ENCODE data around the gene ANKS1B.

Gene ANKS1B

DNA sequence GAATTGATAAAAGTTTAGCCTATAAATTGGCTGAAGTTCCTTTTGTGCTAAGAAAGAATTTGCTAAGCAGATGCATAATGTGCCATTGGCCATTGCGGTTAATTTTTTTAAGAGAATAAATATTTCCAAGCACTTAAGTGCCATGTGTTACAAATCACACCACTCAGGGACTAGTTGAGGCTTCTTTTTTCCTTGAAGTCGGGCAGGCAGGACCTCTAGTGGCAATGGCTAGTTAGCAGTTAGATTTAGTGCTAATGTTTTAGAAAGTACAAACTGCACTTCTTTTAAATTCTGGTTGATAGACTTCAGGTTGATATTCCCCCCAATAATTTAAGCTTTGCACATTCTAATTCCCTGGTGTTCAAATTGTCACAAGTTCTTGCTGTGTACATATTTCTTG lies 1045.4 kb downstream of the ANKS1B start:
- DNase-seq, result peak in 1 of 2 experiments; percentile 4
- no peak for TF ChIP-seq GATA1 (IDR thresholded peaks at IDR 0.05; ENCODE audit: low read depth, low read length)
- no peak for TF ChIP-seq POLR2A (IDR thresholded peaks at IDR 0.05; ENCODE audit: low read length)

DNA sequence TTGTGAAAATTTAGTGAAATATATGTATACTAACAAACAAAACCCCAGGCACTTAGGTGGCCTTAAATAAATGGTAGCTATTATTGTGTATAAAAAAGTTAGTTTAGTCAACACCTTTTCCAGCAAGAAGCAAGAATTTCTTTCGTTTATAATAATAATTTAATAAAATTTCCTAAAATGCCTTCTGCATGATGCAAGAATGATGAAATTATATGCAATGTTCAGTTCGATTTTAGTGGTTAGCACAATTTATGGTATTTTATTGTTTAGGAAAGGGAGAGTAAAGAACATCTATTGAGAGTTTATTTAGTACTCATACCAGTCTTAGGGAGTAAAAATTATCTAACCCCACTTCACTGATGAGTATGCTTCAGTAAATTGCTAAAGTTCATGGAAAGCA lies 1048.9 kb downstream of the ANKS1B start:
- TF ChIP-seq GATA1 (IDR thresholded peaks at IDR 0.05; ENCODE audit: low read depth, low read length), result no peak
- TF ChIP-seq POLR2A (IDR thresholded peaks at IDR 0.05; ENCODE audit: low read length), result no peak
- peak in 1 of 2 experiments; percentile 7 for DNase-seq

DNA sequence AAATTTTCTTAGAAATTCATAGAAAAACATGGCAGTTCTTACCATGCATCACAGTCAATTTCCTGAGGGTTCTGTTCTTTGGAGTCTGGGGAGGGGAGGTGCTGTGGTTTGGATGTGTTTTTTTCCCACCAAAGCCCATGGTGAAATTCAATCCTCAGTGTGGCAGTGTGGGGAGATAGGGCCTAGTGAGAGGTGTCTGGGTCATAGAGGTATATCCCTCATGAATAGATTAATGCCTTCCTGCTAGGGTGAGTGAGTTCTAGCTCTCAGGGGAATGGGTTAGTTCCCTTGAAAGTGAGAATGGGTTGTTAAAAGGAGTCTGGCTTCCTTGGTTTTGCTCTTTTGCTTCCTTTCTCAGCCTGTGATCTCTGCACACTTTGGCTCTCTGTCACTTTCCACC lies 1061.9 kb downstream of the ANKS1B start:
- DNase-seq, result no peak
- TF ChIP-seq POLR2A (IDR thresholded peaks at IDR 0.05; ENCODE audit: low read length) (no peak), GATA1 (IDR thresholded peaks at IDR 0.05; ENCODE audit: low read depth, low read length) (no peak)

DNA sequence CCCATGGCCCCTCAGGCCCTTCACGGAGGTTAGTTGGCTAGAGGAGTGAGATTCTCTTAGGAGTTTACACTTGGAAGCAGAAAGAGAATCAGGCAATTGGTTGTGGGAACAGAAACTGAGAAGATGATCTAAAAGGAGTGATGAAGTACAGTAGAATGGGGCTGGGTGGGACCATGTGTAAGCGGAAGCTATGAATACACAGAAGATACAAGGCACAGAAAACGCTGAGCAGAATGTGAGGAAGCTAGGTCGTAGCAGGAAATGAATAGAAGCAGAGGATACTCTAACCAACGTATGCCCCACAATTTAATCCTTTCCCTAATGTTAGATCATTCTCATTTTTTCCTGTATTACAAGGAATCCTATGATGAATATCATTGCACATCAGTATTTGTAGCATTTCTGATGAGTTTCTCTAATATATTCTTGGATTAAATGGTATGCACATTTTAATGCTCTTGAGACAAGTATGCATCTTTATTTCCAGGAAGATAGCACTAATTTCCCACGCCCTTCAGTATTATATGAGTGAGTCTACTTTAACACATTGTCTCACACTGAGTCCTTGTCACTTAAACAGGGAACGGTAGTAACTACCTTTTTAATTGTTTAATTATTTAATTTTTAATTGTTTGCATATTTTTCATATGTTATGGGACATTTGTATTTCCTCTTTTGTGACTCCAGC lies 1066.4 kb downstream of the ANKS1B start:
- no peak for DNase-seq
- TF ChIP-seq POLR2A (IDR thresholded peaks at IDR 0.05; ENCODE audit: low read length) (no peak), GATA1 (IDR thresholded peaks at IDR 0.05; ENCODE audit: low read depth, low read length) (no peak)

DNA sequence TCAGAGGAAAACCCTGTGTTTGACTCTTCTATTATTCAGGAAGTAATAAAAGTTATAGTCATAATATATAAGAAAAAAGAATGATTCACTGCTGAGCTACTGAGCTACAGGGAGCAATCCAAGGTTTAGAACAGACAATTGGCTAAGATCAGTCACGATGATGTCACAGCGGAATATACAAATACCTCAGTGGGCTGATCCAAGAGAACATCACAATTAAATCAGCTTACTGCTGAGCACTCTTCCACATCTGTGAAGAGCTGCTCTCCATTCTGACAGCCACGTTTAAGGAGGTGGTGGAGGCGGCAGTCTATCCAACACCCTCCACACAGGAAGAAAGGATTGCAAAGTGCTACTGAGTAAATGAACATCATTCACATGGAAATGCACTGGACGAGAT lies 1068.6 kb downstream of the ANKS1B start:
- no peak for DNase-seq
- TF ChIP-seq POLR2A (IDR thresholded peaks at IDR 0.05; ENCODE audit: low read length), result no peak
- TF ChIP-seq GATA1 (IDR thresholded peaks at IDR 0.05; ENCODE audit: low read depth, low read length), result no peak

DNA sequence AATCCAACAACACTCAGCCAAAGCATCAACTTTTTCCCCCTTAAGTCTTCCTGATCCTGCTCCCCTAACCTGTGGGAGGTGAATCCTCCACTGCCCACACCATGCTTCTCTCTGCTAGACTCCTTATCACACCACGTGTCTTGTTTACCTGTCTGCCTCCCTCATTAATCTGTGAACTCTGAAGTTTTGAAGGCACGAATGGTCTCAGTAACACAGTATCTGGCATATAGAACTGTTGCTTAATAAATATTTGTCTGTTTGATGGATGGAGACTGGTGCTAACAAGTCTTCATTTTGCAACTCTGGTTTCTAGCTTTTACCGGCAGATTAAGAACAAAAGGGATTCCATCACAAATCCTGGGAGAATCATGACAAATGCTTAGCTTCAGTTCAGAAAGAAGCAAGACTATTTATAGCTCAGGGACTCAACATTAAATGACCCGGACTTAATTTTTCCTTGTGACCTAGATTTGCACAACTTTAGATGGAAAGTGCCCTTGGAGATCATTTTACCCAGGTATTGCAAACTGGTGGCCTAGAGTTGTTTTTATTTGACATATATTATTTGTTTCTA lies 1072.2 kb downstream of the ANKS1B start:
- no peak for TF ChIP-seq POLR2A (IDR thresholded peaks at IDR 0.05; ENCODE audit: low read length)
- no peak for TF ChIP-seq GATA1 (IDR thresholded peaks at IDR 0.05; ENCODE audit: low read depth, low read length)
- no peak for DNase-seq

DNA sequence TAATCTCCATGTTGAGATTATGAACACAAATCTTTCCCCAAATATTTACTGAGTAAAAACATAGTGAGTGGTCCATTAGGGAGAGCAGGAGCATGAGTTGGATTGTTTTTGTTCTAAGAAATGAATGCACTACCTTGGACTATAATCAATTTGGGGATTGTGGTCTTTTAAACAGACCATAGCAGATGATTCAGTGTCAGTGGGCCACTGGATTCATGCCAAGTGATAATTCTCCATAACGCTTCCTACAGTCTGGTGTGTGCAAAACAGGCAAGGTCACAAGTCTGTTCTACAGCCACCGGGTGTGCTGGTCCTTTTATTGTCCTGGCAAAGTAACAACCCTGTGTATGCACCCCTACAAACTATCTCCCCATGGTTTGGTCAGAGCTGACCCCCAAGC lies 1073.3 kb downstream of the ANKS1B start:
- no peak for DNase-seq
- TF ChIP-seq GATA1 (IDR thresholded peaks at IDR 0.05; ENCODE audit: low read depth, low read length), result no peak
- no peak for TF ChIP-seq POLR2A (IDR thresholded peaks at IDR 0.05; ENCODE audit: low read length)

DNA sequence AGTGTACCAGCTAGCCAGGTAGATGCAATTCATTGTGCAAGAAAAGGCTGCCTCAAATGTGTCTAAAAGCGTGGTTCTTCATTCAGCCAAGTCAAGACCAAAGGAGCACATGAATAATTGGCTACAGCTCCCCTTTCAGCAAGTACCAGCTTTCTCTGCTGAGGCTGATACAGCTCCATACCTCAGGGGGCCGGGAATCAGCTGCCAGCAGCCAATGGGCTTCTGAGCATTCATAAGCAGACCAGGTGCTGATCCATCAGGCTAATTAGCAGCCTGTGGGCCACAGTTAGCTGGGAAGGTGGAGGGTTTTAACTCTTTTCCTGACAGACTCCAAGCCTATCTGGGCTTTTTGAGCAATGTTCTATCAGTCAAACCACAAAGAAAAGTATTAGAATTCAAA lies 1075.0 kb downstream of the ANKS1B start:
- TF ChIP-seq POLR2A (IDR thresholded peaks at IDR 0.05; ENCODE audit: low read length) (no peak), GATA1 (IDR thresholded peaks at IDR 0.05; ENCODE audit: low read depth, low read length) (no peak)
- no peak for DNase-seq

DNA sequence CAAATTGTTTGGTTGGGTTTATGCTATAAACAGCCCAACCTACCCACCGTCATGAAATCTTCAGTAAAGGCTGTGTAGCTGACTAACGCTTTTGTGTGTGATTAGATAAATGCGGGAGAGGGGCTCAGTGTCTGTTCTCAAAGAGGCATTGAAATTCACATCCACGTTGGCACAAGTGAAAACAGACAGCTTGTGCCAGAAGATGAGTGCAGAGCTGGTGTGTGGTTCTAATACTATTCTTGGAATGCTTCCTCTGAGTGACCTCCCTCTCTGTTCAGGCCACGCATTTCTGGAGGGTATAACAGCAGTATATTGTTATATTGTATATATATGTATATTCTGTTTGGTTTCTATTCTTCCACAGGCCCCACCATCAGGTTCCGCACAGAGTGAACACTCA lies 1075.9 kb downstream of the ANKS1B start:
- TF ChIP-seq POLR2A (IDR thresholded peaks at IDR 0.05; ENCODE audit: low read length) (no peak), GATA1 (IDR thresholded peaks at IDR 0.05; ENCODE audit: low read depth, low read length) (no peak)
- no peak for DNase-seq

DNA sequence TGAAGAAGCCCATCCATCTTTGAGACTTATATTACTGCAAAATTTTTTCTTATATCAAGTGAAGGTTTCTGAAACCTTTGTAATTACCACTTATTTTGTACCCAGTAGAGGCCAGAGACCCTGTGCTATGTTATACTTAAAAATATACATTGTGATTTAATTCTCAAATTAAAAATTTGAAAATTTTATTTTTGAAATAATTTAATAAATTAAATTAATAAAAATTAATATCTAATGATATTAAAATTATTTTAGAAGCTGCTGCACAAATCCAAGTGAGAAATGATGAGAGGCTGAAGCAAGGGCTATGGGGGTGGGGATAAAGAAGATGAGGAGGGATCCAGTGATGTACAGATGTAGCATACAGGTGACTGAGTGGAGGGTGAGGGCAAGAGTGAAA lies 1080.9 kb downstream of the ANKS1B start:
- TF ChIP-seq POLR2A (IDR thresholded peaks at IDR 0.05; ENCODE audit: low read length), result no peak
- no peak for TF ChIP-seq GATA1 (IDR thresholded peaks at IDR 0.05; ENCODE audit: low read depth, low read length)
- no peak for DNase-seq

DNA sequence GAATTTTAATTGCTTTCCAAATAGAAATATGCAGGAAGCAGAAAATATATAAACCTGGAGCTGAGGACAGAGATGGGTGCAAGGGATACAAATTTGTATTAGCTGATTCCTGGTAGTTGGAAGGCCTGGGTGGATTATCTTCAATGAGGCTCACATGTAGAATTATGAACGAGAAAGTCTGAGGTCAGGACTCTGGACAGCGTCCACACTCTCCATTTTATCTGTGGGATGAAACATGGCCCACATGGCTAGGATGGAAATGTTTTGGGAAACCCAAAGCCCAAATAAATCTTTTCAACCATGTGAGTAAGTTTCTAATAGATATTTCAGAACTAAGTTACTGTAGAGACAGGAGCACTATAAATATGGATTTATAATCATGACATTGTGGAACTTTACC lies 1083.5 kb downstream of the ANKS1B start:
- TF ChIP-seq POLR2A (IDR thresholded peaks at IDR 0.05; ENCODE audit: low read length) (no peak), GATA1 (IDR thresholded peaks at IDR 0.05; ENCODE audit: low read depth, low read length) (no peak)
- DNase-seq, result no peak

DNA sequence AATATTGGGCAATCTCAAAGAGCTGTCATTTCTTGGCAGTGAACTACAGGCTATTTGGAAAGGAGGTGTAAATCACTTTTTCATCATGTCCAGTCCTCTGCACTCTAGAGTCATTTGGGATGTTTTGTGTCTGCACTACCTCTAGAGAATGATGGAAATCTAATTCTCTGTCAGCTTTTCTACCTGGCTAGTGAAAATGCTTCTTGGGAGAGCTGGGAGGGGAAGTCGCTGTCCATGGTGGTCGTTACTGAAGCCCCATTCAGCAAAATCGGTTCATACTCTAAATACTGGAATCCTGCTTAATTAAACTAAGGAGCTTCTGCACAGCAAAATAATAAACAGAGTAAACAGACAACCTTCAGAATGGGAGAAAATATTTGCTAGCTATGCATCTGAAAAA lies 1087.8 kb downstream of the ANKS1B start:
- TF ChIP-seq POLR2A (IDR thresholded peaks at IDR 0.05; ENCODE audit: low read length) (no peak), GATA1 (IDR thresholded peaks at IDR 0.05; ENCODE audit: low read depth, low read length) (no peak)

DNA sequence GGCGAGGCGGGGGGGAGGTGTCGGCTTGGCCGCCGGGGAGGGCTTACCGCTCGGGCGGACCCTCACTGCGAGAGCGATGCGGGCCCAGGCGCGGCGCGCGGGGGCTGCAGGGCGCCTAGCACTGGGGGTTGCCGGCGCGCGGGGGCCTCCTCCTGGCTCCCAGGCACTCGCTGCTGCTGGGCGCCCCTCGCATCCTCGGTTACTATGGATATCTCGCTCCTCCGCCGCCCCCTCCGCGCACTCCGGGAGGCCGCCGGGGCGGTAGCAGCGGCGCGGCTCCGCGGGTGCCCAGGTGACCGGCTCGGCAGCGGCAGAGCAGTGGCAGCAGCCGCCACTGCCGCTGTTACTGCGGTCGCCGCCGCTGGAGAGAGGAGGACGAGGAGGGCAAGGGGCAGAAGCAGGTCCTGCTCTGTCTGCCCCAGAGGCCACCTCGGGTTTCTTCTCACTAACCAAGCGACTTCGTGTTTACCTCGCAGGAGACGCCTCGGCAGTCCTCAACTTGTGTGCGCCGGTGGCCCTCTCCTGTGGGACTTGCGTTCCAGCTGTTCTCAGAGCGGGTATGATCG lies 1089.6 kb downstream of the ANKS1B start:
- no peak for DNase-seq
- TF ChIP-seq GATA1 (IDR thresholded peaks at IDR 0.05; ENCODE audit: low read depth, low read length), result no peak
- TF ChIP-seq POLR2A (IDR thresholded peaks at IDR 0.05; ENCODE audit: low read length), result no peak

More for the DNA sequence above, 1087.8 kb downstream of the ANKS1B start:
- no peak for DNase-seq

DNA sequence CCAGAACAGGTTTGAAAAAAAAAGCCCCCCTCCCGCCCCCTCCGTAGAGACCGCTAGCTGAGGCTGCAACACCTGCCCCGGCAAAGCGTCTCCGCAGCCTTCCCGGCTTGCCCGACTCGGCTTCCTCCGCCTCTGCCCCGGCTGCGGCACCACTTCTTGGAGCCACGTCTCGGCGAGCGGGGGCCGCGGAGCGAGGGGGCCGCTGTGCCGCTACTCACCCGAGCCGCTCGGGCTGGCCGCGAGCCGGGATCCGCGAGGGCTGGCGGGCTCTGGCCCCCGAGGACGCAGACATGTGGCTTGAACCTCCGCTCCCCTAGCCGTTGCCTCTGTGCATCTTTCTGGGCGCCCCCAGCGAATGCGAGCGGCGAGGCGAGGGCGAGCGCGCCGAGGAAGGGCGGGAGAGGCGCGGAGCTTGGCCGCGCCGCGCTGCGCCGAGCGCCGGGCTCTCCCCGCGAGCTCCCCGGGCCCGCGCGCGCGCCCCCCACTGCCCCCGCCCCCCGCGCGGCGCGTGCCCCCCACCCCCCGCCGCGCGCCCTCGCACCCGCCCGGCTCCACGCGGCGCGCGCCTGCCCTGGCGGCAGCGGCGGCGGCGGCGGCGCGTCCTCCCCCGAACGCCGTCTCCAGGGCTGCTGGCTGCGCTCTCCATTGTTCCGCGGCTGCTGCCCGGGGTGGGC lies 1090.2 kb downstream of the ANKS1B start:
- DNase-seq, result no peak

More for the DNA sequence above, 1090.2 kb downstream of the ANKS1B start:
- TF ChIP-seq POLR2A (IDR thresholded peaks at IDR 0.05; ENCODE audit: low read length) (no peak), GATA1 (IDR thresholded peaks at IDR 0.05; ENCODE audit: low read depth, low read length) (no peak)

Measured in erythroblast (primary cell).